GM19328 (cell line): ENCODE measurements around the gene ARHGEF1.
A peak's percentile ranks its signal among the peaks of the same experiment; 100 is the strongest.
"Not testable (repeated sequence)": the region's sequence is repeated elsewhere in the genome, so short reads cannot be mapped to it uniquely, and the experiment has no call there.

Experiments
- ATAC-seq: cut with Tn5 transposase; IDR thresholded peaks from one replicate; pipeline ENCODE4 v1.9.1; 2021; ENCODE audit warnings: mild to moderate bottlenecking, moderate library complexity; ENCODE audit not compliant: unreplicated experiment

ARHGEF1 gene

DNA sequence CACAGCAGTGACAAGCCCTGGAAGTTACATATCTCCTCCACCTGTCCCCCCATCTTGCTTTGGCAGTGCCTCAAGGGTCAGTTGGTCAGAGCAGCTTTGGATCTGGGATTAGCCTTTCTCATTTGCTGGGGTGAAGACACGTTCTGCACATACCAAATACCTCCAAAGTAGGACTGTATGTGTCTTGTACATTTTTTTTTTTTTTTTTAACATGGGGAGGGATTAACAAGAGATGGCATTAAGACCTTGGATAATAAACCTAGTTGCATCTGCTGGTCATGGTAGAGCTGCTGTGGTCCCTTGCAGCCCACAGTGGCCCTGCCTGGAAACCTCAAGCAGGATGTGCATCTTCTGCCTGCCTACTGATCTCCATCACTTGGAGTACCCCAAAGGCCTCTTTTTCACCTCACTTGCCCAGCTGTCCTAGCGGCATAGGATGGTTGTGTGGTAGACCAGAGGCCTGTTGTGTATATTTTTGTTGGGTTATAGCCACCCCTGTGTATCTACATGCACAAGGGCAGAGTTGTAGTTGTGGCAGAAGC is 20.5 kb upstream of the ARHGEF1 start:
- no peak for ATAC-seq

DNA sequence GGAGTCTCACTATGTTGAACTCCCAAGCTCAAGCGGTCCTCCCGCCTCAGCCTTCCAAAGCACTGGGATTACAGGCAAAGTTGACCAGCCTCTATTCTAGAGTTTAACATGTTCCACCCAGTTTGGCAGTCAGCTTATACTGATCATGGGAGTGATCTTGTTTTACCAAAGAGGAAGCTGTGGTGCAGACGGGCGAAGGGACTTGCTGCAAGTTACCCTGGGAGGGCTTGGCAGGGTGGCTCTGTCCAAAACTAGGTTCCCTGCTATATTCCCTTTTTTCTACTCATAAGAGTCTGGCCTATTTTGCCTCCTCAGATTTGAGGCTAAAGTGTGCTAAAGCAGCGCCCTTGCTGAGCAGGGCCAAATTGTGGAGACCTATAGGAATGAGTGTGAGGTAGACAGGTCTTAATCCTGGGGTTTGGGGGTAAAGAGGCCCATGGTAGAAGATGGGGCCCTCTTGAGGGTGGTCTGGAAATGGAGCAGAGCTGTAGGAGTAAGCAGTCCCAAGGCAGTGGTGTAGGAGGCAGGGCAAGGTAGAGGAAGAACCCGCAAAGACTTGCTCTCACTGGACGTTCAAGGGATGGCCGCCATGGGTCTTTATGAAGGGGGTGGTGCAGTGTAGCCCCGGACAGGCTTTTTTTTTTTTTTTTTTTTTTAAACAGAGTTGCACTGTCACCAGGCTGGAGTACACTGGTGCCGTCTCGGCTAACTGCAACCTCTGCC is 19.6 kb upstream of the ARHGEF1 start:
- ATAC-seq, result no peak

DNA sequence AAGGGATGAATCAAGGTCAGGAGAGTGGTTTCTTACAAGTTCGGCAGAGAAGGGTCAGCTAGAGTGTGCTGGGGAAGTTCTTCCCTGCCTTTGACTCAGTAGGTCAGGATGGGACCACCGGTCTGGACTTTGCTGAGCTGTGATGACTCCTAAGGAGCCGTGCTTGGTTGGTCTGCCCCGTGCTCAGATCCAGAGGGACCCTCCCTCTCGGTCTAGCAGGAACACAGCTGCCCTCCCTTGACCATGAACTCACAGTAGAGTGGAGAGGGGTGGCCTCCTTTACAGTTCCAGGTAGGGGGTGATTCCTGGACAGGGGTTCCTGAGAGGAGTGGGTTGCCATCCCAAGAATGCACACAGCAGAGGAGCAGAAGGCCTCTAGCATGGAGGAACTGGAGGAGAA is 18.6 kb upstream of the ARHGEF1 start:
- no peak for ATAC-seq

DNA sequence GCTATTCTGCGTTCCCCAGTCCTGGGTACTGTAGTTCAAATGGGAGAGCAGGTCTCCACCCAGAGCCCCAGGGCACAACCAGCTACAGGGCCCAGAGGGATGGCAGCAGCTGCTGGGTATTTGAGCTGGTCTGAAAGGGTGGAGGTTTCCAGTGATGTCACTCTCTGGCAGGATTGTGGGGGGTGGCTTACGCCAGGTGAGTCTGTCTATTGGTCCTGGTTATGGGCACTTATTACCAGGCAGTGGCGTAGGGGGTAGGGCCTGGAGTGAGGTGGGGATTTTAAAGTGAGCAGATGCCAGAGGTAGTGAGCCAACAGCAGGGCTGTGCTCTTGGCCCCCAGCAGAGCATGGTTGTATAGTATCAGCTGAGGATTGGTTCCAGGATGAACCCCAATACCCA is 16.7 kb upstream of the ARHGEF1 start:
- ATAC-seq, result no peak

DNA sequence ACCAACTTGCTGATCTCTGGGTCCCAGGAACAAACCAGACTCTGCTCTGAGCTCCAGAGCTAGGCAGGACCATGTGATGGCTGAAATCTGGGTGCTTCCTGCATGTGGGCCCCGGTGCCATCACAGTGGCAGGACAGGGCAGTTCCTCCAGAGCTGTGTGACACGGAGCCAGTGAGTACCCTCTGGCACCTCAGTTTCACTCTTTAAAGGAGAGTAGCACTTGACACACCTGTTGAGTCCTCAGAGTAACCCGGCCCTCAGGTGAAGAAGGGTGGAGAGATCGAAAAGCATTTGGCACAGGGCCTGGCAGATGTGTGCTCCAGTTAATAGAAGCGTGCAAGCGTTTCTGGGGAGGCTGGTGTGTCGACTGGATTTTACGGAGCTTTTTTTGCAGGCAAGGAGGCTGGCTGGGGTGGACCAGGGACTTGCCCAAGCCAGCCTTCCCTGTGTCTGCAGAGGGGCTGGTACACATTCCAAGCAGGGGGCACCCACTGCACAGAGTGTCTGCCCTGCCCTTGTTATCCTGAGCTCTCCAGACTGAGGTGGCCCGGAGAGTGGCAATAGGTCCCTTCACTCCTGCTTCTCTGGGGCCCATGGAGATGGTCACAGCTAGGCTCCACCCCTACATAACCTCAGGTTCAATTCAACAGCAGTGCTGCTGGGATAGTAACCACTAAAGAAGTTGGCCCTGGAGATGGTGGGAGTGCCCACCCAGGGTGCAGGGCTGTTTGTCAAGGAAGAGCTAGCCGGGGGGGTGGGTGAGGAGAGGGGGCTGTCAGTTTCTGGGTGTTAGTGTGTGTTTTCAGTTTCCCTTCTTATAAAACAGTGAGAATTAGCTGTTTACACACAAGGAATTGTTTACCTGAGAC is 14.6 kb upstream of the ARHGEF1 start:
- no peak for ATAC-seq

DNA sequence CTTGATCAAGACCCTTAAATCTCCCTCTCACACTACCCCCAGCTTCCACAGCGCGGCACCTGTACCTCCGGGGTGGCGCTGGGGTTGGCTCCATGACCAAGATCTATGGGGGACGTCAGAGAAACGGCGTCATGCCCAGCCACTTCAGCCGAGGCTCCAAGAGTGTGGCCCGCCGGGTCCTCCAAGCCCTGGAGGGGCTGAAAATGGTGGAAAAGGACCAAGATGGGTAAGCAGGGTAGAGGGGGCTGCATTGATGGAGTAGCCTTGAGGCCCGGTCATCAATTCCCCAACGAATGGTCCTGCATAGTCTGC is 14.0 kb upstream of the ARHGEF1 start:
- ATAC-seq, result no peak

DNA sequence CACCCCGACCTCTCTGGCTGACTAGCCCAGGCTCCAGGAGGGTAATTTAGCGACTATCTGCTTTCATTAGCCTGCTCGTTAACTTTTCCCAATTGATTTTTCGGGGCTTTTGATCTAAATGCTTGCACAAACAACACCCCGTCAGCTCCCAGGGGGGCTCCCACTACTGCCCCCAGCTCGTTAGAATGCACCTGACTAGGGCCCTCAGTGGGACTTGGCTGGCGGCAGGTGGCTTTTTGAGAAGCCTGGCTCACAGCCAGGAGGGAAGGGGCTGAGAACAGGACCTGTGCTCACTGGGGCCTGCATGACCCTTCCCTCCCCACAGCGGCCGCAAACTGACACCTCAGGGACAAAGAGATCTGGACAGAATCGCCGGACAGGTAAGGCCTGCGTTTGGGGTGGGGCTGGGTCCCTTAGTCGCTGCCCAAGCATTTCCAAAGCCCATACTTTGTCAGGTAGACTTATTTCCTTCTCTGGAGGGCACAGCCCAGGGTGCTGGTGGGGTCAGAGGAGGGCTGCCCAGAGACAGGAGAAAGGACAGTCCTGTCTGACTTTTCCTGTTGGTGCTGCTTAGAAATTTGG is 13.5 kb upstream of the ARHGEF1 start:
- no peak for ATAC-seq

DNA sequence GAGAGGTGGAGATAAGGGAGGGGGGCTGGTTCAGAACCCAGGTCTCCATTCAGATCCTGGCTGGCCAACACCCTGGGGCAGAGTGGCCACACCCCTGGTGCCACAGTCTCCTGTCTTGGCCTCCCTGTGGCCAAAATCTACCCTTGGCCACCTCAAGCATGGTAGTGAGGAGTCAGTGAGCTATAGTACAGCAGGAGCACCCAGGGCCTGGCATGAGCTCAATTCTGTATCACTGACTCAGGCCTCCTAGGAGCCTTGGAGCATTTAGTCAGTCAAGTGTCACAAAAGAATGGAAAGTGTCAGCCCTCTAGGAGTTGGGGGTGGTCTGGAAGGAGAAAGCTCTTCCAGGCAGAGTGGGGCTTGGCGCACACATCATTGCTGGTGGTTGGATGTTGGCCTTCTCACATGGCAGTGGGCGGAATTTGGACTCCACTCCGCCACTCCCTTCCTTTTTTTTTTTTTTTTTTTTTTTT is 12.5 kb upstream of the ARHGEF1 start:
- ATAC-seq, result no peak

DNA sequence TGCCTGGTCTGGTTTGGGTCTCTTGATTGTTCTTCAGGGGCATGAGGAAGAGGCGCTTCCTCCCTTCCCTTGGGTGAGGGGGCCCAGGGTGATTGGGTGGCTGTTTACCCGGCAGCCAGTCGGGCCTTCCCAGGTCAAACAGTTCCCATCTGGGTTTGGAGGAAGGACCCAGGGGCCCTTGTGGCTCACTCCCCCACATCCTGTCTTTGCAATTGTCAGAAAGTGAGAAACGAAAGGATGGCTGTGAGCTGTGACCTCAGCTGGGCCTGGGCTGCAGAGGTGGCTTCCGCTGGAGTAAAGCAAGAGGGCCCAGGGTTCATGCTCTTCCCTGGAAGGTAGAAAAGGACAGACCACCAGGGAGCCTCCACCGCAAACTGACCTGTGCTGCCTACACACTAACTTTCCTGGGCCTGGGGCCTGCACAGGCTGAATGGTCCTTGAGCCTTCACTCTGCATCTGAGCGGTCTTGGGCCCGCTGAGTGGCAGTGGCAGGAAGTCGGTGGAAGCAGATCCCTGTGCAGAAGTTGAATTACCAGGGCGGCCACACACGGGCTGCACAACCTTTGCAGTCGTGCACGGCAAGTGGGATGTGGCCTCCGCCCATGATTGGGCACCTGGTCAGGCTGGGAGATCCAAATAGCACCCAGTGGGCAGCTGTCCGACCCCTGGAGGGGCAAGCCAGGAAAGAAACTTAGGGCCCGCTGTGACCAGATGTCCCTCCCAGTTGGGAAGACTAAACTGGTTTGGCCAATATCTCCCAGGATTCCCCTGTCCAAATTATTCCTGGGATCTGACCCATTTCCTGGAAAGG is 11.2 kb upstream of the ARHGEF1 start:
- ATAC-seq, result no peak

DNA sequence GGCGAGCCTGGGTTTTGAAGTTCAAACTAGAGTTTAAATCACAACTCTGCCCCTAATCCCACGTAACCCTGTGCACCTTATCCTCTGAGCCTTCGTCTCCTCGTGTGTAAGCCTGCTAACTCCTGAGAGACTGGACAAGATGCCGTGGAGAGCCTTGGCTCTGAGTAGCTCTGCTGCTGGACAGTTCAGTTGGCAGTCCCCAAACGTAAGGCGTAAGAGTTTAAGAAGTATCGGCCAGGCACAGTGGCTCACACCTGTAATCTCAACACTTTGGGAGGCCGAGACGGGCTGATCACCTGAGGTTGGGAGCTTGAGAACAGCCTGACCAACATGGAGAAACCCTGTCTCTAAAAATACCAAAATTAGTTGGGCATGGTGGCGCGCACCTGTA is 10.6 kb upstream of the ARHGEF1 start:
- no peak for ATAC-seq

DNA sequence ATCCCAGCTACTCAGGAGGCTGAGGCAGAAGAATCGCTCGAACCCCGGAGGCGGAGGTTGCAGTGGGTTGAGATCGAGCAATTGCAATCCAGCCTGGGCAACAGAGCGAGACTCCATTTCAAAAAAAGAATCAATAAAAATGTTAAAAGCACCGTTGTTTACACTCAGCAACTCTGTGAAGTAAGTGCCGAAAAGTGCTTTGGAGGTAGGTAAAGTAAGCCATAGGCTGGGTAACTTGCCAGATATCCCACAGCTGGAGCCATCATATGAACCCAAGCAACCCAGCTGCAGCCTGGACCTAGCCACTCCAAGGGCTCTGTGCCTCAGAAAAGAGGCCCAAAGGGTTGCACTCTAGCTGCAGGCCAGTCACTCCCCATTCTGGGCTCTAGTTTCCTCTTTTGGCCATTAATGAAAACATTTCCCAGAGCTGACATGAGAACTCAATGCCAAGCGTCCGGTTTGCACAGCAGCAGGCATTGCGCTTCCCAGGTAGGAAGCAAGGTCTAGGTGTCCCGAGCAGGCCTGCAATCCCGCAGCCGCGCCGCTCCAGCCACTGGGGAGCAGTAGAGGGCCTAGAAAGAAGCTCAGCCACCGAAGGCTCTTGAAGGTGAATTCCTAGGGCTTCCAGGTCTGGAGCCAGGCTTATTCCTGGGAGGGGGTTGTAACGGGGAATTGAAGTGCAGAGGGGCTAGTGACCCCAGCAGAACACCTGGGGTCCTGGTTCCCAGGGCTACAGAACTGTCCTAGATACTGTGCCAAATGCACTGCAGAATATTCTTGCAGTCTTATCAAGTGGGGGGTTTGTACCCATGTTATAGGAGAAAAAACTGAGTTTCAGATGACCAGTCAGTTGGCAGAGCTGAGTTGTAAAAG is 10.0 kb upstream of the ARHGEF1 start:
- no peak for ATAC-seq

DNA sequence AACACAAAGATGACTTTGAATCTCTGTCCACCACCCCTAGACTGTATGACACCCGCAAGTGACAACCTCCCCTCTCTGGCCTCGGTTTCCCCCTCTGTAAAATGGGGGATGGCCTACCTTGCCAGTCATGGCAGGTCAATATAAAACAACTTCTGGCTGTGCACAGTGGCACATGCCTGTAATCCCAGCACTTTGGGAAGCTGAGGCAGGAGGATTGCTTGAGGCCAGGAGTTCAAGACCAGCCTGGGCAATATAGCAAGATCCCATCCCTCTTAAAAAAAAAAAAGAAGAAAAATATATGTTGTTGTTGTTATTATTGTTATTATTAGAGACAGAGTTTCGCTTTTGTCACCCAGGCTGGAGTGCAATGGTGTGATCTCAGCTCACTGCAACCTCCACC is 7.0 kb upstream of the ARHGEF1 start:
- not testable (repeated sequence) for ATAC-seq

DNA sequence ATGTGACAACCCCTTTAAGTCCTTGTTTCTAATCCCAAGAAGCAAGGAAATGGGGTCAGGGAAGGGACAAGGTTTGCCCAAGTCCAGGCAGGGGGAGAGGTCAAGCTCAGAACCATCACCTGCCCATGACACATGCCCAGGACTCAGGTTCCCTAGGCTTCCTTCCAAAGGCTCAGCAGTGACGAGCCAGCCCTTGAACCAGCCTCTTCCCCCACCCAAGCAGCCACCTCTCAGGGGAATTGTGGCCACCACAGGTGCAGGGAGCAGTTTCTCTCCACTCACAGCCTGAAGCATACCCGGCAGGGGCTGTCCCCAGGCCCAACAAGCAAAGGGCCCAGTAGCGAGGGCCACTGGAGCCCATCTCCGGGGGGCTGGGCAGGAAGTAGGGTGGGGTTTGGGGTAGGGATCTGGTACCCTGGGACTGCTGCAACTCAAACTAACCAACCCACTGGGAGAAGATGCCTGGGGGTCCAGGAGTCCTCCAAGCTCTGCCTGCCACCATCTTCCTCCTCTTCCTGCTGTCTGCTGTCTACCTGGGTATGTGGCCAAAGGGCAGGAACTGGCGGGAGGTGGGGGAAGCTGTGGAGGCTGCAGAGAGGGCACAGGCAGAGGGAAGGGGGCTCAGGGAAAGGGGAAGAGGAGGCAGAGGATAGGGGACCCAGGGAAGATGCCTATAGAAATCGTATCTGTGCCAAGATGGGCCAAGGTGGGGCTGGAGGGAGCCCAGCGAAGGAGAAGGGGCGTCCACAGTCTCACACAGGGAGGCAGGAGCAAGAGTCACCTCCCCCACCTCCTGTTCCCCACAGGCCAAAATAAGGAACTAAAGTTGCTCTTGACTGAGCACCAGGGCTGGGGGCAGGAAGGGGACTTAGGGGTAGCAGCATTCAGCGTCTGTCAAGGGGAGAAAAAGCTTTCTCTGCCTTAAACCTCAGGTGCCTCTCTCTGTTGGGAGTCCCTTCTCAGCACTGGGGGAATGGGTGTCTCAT is 5.8 kb upstream of the ARHGEF1 start, which contains the start of gene CD79A:
CD79A (plus strand) TSS at position 433 of the 986 bp plus-strand sequence; CDS start at position 459, 26 bp downstream.
- ATAC-seq, result peak; percentile 65

DNA sequence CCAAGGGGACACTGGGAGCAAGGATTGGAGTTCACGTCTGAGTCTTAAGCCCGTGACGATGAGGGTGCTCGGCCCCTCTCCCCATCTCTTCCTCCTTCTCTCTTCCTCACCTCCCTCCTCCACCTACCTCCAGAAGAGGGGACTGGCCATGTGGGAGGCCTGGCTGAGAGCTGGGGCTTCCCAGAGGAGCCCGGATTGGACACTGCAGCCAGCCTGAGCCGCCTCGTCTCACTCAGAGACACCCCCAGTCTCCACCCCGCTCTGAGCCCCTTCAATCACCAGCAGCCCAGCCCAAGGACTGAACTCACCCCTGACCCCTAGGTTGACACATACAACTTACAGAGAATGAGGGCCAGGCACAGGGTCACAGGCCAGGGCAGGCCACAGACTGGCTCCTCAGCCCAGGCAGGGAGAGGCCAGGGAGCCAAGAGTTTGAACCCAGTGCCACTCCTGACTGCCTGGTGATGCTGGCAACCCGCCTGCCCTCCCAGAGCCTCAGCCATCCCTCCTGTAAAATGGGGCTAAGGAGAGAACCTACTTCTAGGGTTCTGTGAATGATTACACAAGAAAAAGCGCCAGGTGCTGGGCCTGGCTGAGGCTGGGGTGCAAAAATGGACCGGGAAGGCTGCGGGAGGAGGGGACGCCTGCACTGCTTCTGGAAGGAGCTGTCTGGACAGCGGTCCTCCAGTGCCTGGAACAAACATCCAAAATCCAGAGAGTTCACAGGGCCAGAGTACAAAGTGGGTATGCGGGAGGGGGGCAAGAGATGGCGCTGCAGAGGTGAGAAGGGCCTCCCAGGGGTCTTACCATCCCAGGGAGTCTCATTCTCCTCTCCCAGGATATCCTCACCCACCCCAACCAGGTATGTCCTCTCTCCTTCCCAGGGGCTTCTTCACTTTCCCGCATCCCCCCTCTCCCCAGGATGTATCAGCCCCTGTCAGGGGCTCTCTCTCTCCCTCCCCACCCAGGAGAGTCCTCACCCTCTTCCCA is 4.8 kb upstream of the ARHGEF1 start:
- no peak for ATAC-seq

DNA sequence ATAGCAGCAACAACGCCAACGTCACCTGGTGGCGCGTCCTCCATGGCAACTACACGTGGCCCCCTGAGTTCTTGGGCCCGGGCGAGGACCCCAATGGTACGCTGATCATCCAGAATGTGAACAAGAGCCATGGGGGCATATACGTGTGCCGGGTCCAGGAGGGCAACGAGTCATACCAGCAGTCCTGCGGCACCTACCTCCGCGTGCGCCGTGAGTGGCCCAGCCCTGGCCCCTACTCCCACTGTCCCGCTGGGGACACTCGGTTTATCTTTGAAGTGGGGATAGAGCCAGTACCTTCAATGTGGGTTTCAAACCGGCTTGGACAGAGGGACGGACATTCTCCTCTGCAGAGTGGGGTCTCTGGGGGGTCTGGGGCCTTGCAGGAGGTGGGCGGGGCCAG is 3.9 kb upstream of the ARHGEF1 start:
- ATAC-seq, result no peak

DNA sequence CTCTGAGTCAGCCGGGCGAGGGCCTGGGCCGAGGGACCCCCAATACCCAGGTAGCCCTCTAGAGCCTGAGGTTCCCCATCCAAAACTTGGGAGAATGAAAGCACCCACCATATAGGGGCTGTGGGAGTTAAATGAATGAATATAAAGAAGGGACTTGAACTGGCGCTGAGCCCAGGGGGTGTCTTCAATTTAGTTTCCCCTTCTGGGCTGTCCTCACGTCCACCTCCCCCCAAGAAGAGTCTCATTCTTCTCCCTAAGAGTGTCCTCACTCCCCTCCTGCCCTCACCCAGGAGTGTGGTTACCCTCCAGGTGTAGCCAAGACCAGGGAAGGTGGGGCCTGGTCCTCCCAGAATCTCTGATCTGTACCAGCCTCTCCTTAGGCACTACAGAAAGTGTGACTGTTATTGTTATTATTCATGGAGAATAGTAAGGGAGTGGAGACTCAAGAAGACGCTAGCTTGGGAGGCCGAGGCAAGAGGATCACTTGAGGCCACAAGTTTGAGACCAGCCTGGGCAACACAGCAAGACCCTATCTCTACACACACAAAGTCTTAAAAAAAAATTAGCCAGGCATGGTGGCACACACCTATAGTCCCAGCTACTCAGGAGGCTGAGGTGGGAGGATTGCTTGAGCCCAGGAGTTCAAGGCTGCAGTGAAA is 3.2 kb upstream of the ARHGEF1 start:
- no peak for ATAC-seq

DNA sequence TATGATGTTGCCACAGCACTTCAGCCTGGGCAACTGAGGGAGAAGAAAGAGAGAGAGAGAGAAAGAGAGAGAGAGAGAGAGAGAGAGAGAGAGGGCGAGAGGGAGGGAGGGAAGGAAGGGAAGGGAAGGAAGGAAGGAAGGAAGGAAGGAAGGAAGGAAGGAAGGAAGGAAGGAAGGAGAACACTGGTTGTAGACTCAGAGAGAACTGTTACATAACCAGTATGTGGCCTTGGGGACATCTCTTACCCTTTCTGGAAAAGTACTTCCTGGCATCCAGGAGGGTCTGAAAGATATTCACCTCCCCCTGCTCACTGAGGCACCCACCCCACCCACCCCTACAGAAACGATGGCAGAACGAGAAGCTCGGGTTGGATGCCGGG is 2.7 kb upstream of the ARHGEF1 start:
- ATAC-seq, result no peak
